ENCODE results near the gene SPATA9. TPM values are rescaled to one million over a fixed set of nuclear protein-coding genes. Genes with fewer than 3 reads are reported as not detected.

Gene SPATA9
- total and polyA plus RNA-seq, 9 of the 15 experiments (the other 6 are each of a cell fraction or from before 2014, with no cell fraction given) = 0.16 to 5.5 (median 0.39) TPM; not detected in 3

- TF ChIP-seq CREB1 (IDR thresholded peaks at IDR 0.05) = peak; percentile 50
- no peak for TF ChIP-seq CREB1 (CRISPR knock-in tag; IDR thresholded peaks at IDR 0.05)
- TF ChIP-seq MAZ (CRISPR knock-in tag; conservative IDR thresholded peaks at IDR 0.05 in 1 of 2, IDR thresholded peaks at IDR 0.05 in 1 of 2) = peak; percentile 91 to 94
- TF ChIP-seq ZNF584 (CRISPR knock-in tag; IDR thresholded peaks at IDR 0.05; ENCODE audit: low read depth) = no peak
- no peak for TF ChIP-seq THAP12 (CRISPR knock-in tag; IDR thresholded peaks at IDR 0.05)
- TF ChIP-seq ZNF512 (tag; IDR thresholded peaks at IDR 0.05) = no peak
- TF ChIP-seq HNRNPLL (IDR thresholded peaks at IDR 0.05; ENCODE audit: low read depth, low read length, poor library complexity, severe bottlenecking) = no peak
- no peak for TF ChIP-seq ZNF324 (CRISPR knock-in tag; IDR thresholded peaks at IDR 0.05)
- no peak for TF ChIP-seq THRB (CRISPR knock-in tag; conservative IDR thresholded peaks at IDR 0.05)
- peak; percentile 79 for TF ChIP-seq ATF7 (IDR thresholded peaks at IDR 0.05)
- no peak for TF ChIP-seq OTX1 (CRISPR knock-in tag; IDR thresholded peaks at IDR 0.05)
- no peak for TF ChIP-seq ZNF3 (CRISPR knock-in tag; IDR thresholded peaks at IDR 0.05)
- no peak; the same call in 1 of the 2 replicates for TF ChIP-seq NFRKB (IDR thresholded peaks at IDR 0.05; ENCODE audit: low read depth)
- TF ChIP-seq ZBTB9 (CRISPR knock-in tag; IDR thresholded peaks at IDR 0.05) = peak; percentile 69
- TF ChIP-seq KAT2B (IDR thresholded peaks at IDR 0.05; ENCODE audit: low read depth, low read length) = no peak
- no peak for TF ChIP-seq CREB5 (CRISPR knock-in tag; IDR thresholded peaks at IDR 0.05)
- TF ChIP-seq PYGO2 (tag; IDR thresholded peaks at IDR 0.05) = no peak
- peak; percentile 20; the same call in 1 of the 2 replicates for TF ChIP-seq CBFA2T3 (IDR thresholded peaks at IDR 0.05)
- peak; percentile 81 for TF ChIP-seq L3MBTL2 (IDR thresholded peaks at IDR 0.05)
- no peak for TF ChIP-seq CGGBP1 (CRISPR knock-in tag; IDR thresholded peaks at IDR 0.05)
These were observed 48.2 kb upstream of the SPATA9 start, which contains the start of gene RHOBTB3 (continued) for GRCh38 chr5:95730730-95731570.
